ENCODE measurements around the gene TMEM151B. TPM values are rescaled to one million over a fixed set of nuclear protein-coding genes. Genes with fewer than 3 reads are reported as not detected.

Gene TMEM151B
- total and polyA plus RNA-seq, 2 of the 13 experiments (the other 11 are each of a cell fraction or from before 2014, with no cell fraction given): not detected

DNA sequence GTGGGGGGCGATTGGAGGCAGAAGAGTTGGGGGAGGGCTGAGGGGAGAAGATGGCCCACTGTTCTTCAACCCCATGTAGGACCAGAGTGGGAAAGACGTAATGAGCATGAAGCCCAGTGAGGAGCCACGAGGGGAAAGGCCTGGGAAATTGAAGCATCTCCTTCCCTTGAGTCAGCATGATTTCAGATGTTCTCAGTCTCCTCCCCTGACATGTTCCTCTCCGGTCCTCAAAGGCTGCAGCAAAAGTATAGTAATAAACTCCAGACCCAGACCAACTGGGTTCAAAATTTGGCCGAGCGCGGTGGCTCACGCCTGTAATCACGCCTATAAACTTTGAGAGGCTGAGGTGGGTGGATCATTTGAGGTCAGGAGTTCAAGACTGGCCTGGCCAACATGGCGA is 3.0 kb upstream of the TMEM151B start:
- no peak overlapping the region for H2AFZ ChIP-seq (ENCODE audit: low read length)
- TF ChIP-seq NFATC3 (CRISPR knock-in tag; IDR thresholded peaks at IDR 0.05) (no peak), ZNF775 (CRISPR knock-in tag; IDR thresholded peaks at IDR 0.05; ENCODE audit: borderline replicate concordance) (no peak), PPARG (CRISPR knock-in tag; conservative IDR thresholded peaks at IDR 0.05) (no peak), FOXA1 (IDR thresholded peaks at IDR 0.05) (no peak), FOXA1 (CRISPR knock-in tag; IDR thresholded peaks at IDR 0.05) (no peak), DR1 (CRISPR knock-in tag; IDR thresholded peaks at IDR 0.05) (no peak), NCOR1 (IDR thresholded peaks at IDR 0.05; ENCODE audit: borderline replicate concordance, low read length) (no peak), PBX2 (CRISPR knock-in tag; IDR thresholded peaks at IDR 0.05) (no peak), ZNF496 (CRISPR knock-in tag; IDR thresholded peaks at IDR 0.05; ENCODE audit: insufficient replicate concordance) (no peak), FOXO4 (CRISPR knock-in tag; conservative IDR thresholded peaks at IDR 0.05) (no peak), EZH2 (conservative IDR thresholded peaks at IDR 0.05; ENCODE audit: low read depth, low read length) (no peak), ARID2 (CRISPR knock-in tag; IDR thresholded peaks at IDR 0.05; ENCODE audit: borderline replicate concordance) (no peak)
- TF ChIP-seq, protein P1, sequence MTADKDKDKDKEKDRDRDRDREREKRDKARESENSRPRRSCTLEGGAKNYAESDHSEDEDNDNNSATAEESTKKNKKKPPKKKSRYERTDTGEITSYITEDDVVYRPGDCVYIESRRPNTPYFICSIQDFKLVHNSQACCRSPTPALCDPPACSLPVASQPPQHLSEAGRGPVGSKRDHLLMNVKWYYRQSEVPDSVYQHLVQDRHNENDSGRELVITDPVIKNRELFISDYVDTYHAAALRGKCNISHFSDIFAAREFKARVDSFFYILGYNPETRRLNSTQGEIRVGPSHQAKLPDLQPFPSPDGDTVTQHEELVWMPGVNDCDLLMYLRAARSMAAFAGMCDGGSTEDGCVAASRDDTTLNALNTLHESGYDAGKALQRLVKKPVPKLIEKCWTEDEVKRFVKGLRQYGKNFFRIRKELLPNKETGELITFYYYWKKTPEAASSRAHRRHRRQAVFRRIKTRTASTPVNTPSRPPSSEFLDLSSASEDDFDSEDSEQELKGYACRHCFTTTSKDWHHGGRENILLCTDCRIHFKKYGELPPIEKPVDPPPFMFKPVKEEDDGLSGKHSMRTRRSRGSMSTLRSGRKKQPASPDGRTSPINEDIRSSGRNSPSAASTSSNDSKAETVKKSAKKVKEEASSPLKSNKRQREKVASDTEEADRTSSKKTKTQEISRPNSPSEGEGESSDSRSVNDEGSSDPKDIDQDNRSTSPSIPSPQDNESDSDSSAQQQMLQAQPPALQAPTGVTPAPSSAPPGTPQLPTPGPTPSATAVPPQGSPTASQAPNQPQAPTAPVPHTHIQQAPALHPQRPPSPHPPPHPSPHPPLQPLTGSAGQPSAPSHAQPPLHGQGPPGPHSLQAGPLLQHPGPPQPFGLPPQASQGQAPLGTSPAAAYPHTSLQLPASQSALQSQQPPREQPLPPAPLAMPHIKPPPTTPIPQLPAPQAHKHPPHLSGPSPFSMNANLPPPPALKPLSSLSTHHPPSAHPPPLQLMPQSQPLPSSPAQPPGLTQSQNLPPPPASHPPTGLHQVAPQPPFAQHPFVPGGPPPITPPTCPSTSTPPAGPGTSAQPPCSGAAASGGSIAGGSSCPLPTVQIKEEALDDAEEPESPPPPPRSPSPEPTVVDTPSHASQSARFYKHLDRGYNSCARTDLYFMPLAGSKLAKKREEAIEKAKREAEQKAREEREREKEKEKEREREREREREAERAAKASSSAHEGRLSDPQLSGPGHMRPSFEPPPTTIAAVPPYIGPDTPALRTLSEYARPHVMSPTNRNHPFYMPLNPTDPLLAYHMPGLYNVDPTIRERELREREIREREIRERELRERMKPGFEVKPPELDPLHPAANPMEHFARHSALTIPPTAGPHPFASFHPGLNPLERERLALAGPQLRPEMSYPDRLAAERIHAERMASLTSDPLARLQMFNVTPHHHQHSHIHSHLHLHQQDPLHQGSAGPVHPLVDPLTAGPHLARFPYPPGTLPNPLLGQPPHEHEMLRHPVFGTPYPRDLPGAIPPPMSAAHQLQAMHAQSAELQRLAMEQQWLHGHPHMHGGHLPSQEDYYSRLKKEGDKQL (CRISPR knock-in tag; IDR thresholded peaks at IDR 0.05; ENCODE audit: low read depth): no peak
- TF ChIP-seq, protein P2, sequence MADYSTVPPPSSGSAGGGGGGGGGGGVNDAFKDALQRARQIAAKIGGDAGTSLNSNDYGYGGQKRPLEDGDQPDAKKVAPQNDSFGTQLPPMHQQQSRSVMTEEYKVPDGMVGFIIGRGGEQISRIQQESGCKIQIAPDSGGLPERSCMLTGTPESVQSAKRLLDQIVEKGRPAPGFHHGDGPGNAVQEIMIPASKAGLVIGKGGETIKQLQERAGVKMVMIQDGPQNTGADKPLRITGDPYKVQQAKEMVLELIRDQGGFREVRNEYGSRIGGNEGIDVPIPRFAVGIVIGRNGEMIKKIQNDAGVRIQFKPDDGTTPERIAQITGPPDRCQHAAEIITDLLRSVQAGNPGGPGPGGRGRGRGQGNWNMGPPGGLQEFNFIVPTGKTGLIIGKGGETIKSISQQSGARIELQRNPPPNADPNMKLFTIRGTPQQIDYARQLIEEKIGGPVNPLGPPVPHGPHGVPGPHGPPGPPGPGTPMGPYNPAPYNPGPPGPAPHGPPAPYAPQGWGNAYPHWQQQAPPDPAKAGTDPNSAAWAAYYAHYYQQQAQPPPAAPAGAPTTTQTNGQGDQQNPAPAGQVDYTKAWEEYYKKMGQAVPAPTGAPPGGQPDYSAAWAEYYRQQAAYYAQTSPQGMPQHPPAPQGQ (CRISPR knock-in tag; IDR thresholded peaks at IDR 0.05; ENCODE audit: borderline replicate concordance): no peak

More for the DNA sequence above, 3.0 kb upstream of the TMEM151B start:
- intact Hi-C loops (cut with micrococcal nuclease; ENCODE audit: unreplicated experiment) (no loop called here), in situ Hi-C loops (cut with HindIII; ENCODE audit: extremely low pct_ligation_motif_present, low pct_unique_long_range_greater_than_20kb) (loop anchor here (5.0 kb wide), 1 partner anchor 45 kb away; the partner anchor contains the start of gene AARS2)
- Histone ChIP-seq H3K4me2 (ENCODE audit: low read depth, low read length) (no peak overlapping the region), H3K4me1 (ENCODE audit: insufficient read depth, low read length) (peaks cover 38% of the 10 kb centered on the region), H3K36me3 (replicated peaks in 1 of 2; ENCODE audit: control insufficient read depth in 1 of 2, insufficient read depth in 2 of 2, low read length in 2 of 2) (peaks cover 0 to 3% of the 10 kb centered on the region in 2 experiments; a peak in 2 of 5 replicates), H3K9me3 (ENCODE audit: low read length) (no peaks in the 10 kb centered on the region), H3K79me2 (ENCODE audit: insufficient read depth, low read length) (peaks cover 18% of the 10 kb centered on the region), H3K27ac (ENCODE audit: extremely low read length, insufficient read depth, low read length) (no peak overlapping the region), H4K20me1 (ENCODE audit: insufficient read depth, low read length) (no peaks in the 10 kb centered on the region), H3K9ac (ENCODE audit: insufficient read depth, low read depth, low read length) (no peak overlapping the region), H3K27me3 (ENCODE audit: control insufficient read depth in 1 of 2, insufficient read depth in 2 of 2, low read length in 2 of 2) (peaks cover 9 to 34% of the 10 kb centered on the region in 2 experiments; a peak in 4 of 5 replicates), H3K4me3 (replicated peaks in 1 of 3; ENCODE audit: insufficient read depth in 1 of 3, low read depth in 2 of 3, low read length in 3 of 3) (no peak overlapping the region)
- no peak for FAIRE-seq
- WGBS (ENCODE audit: low lambda C conversion rate): 31% methylated on average over 10 of the region's 10 CpGs
- ATAC-seq: no peak
- no peak for DNase-seq (ENCODE audit: low spot score)
- no TSS peak for BruUV-seq (replicated peaks)
- POLR2A ChIA-PET: interaction anchor here (1.8 to 2.0 kb wide), 2 partner anchors 10 to 20 kb away, joined by 7 to 10 read pairs; partner anchors contain the start of genes HSP90AB1 and SLC35B2
- CTCF ChIA-PET (ENCODE audit: low intra/inter-chr PET ratio, low total read pairs): interaction anchor here (2.3 to 4.3 kb wide), 2 partner anchors 37 to 70 kb away, joined by 37 to 65 read pairs; no protein-coding TSS in a partner anchor

Measured in HepG2 (cell line).